ENCODE results near the gene PDK4. TPM values are rescaled to one million over a fixed set of nuclear protein-coding genes. Genes with fewer than 3 reads are reported as not detected.
A peak's percentile ranks its signal among the peaks of the same experiment; 100 is the strongest.
"Not testable (repeated sequence)": the region's sequence is repeated elsewhere in the genome, so short reads cannot be mapped to it uniquely, and the experiment has no call there.

PDK4 gene
- total RNA-seq, 1 donor from 2014 or later, result 227 TPM

- Histone ChIP-seq H3K27ac (no peak overlapping the region), H3K9me3 (no peaks in the 10 kb centered on the region), H3K27me3 (no peaks in the 10 kb centered on the region), H3K36me3 (no peaks in the 10 kb centered on the region), H3K4me3 (no peak overlapping the region), H3K4me1 (no peaks in the 10 kb centered on the region)
- DNase-seq (ENCODE audit: low spot score in 2 of 2), result no peak
- intact Hi-C loops (cut with DNase I), result no loop called here
- TF ChIP-seq CTCF (IDR thresholded peaks at IDR 0.05), result no peak
These were observed 37.5 kb downstream of the PDK4 start for GRCh38 chr7:95558864-95559263.

- H3K27me3 ChIP-seq, result no peaks in the 10 kb centered on the region
- H3K4me3 ChIP-seq, result no peak overlapping the region
- intact Hi-C loops (cut with DNase I), result no loop called here
- DNase-seq (ENCODE audit: low spot score in 2 of 2), result no peak
- no peaks in the 10 kb centered on the region for H3K9me3 ChIP-seq
- H3K27ac ChIP-seq, result no peak overlapping the region
- no peaks in the 10 kb centered on the region for H3K4me1 ChIP-seq
- TF ChIP-seq CTCF (IDR thresholded peaks at IDR 0.05), result no peak
- no peaks in the 10 kb centered on the region for H3K36me3 ChIP-seq
These were observed 39.5 kb downstream of the PDK4 start for GRCh38 chr7:95556777-95557176.

GRCh38 chr7:95553939-95554338 lies 42.4 kb downstream of the PDK4 start:
- intact Hi-C loops (cut with DNase I), result no loop called here
- H3K27ac ChIP-seq, result no peak overlapping the region

GRCh38 chr7:95552010-95552926 lies 44.0 kb downstream of the PDK4 start:
- intact Hi-C loops (cut with DNase I); H3K36me3 ChIP-seq; H3K27me3 ChIP-seq; H3K4me3 ChIP-seq; H3K9me3 ChIP-seq; DNase-seq (ENCODE audit: low spot score in 2 of 2): not testable (repeated sequence)
- Histone ChIP-seq H3K4me1 (peaks cover 2 to 31% of the 10 kb centered on the region in 2 donors), H3K27ac (peak overlapping the region in 1 of 2 donors; percentile 23)

More at GRCh38 chr7:95553939-95554338, 42.4 kb downstream of the PDK4 start:
- Histone ChIP-seq H3K36me3 (no peaks in the 10 kb centered on the region), H3K27me3 (no peaks in the 10 kb centered on the region), H3K9me3 (no peaks in the 10 kb centered on the region), H3K4me3 (no peak overlapping the region), H3K4me1 (peaks cover 2 to 21% of the 10 kb centered on the region in 2 donors)
- DNase-seq (ENCODE audit: low spot score in 2 of 2), result no peak
- TF ChIP-seq CTCF (IDR thresholded peaks at IDR 0.05), result no peak

GRCh38 chr7:95550546-95550945 lies 45.8 kb downstream of the PDK4 start:
- no peak for DNase-seq (ENCODE audit: low spot score in 2 of 2)
- no peaks in the 10 kb centered on the region for H3K27me3 ChIP-seq
- no peaks in the 10 kb centered on the region for H3K9me3 ChIP-seq
- H3K36me3 ChIP-seq, result no peaks in the 10 kb centered on the region
- H3K4me3 ChIP-seq, result peak overlapping the region in 1 of 2 donors; percentile 14
- intact Hi-C loops (cut with DNase I), result loop anchor here (1.0 kb wide), 1 partner anchor 58 kb away; no protein-coding TSS in a partner anchor
- H3K4me1 ChIP-seq, result peaks cover 7 to 43% of the 10 kb centered on the region in 2 donors
- H3K27ac ChIP-seq, result peak overlapping the region; percentile 84 to 89
- no peak for TF ChIP-seq CTCF (IDR thresholded peaks at IDR 0.05)

GRCh38 chr7:95549818-95550529 lies 46.3 kb downstream of the PDK4 start:
- Histone ChIP-seq H3K9me3 (no peaks in the 10 kb centered on the region), H3K36me3 (no peaks in the 10 kb centered on the region), H3K27me3 (no peaks in the 10 kb centered on the region), H3K4me1 (peaks cover 8 to 46% of the 10 kb centered on the region in 2 donors), H3K4me3 (peak overlapping the region in 1 of 2 donors; percentile 7), H3K27ac (peak overlapping the region; percentile 84 to 89)
- no peak for TF ChIP-seq CTCF (IDR thresholded peaks at IDR 0.05)
- intact Hi-C loops (cut with DNase I), result loop anchor here (1.0 kb wide), 2 partner anchors 46 to 58 kb away; partner anchors contain the start of gene PDK4
- peak; percentile 72 to 97 for DNase-seq (ENCODE audit: low spot score in 2 of 2)

All from ascending aorta (tissue), 2 donors.